ENCODE measurements around the gene R3HDM4. TPM values are rescaled to one million over a fixed set of nuclear protein-coding genes. Genes with fewer than 3 reads are reported as not detected.
"Not testable (repeated sequence)": the region's sequence is repeated elsewhere in the genome, so short reads cannot be mapped to it uniquely, and the experiment has no call there.

The R3HDM4 gene
- total and polyA plus RNA-seq, 4 donors: 31.6 to 139 (median 77.7) TPM

DNA sequence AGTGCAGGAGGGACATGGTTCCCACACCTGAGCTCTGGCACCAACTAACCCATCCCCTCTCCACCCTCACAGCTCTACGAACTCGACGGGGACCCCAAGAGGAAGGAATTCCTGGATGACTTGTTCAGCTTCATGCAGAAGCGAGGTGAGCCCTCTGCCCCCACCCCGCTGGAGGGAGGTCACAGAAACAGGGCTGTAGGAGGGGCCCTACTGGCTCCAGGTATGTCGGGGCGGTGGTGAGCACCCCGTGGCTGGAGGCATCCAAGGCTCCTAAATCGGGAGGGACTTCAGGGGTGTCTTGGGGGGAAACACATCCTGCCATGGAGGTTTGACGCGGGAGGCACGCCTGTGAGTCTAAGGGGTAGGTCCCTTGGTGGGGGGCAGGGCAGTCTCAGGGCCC, 47.0 kb upstream of the R3HDM4 start:
- ATAC-seq (ENCODE audit: insufficient read depth, low FRiP score): no peak
- TF ChIP-seq, protein P1, sequence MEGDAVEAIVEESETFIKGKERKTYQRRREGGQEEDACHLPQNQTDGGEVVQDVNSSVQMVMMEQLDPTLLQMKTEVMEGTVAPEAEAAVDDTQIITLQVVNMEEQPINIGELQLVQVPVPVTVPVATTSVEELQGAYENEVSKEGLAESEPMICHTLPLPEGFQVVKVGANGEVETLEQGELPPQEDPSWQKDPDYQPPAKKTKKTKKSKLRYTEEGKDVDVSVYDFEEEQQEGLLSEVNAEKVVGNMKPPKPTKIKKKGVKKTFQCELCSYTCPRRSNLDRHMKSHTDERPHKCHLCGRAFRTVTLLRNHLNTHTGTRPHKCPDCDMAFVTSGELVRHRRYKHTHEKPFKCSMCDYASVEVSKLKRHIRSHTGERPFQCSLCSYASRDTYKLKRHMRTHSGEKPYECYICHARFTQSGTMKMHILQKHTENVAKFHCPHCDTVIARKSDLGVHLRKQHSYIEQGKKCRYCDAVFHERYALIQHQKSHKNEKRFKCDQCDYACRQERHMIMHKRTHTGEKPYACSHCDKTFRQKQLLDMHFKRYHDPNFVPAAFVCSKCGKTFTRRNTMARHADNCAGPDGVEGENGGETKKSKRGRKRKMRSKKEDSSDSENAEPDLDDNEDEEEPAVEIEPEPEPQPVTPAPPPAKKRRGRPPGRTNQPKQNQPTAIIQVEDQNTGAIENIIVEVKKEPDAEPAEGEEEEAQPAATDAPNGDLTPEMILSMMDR (IDR thresholded peaks at IDR 0.05; ENCODE audit: control extremely low read depth, extremely low read depth): no peak
- peaks cover 0 to 32% (median 9%) of the 10 kb centered on the region in 5 donors for H3K4me1 ChIP-seq (ENCODE audit: control insufficient read depth in 5 of 5, insufficient read depth in 5 of 5, low read length in 5 of 5)
- no peak overlapping the region for H3K4me3 ChIP-seq
- peak in 1 of 3 donors; percentile 43 for DNase-seq
- H3K9ac ChIP-seq (ENCODE audit: insufficient read depth in 1 of 2, low read length in 2 of 2): no peak overlapping the region
- H3K27me3 ChIP-seq (ENCODE audit: control insufficient read depth in 3 of 3, insufficient read depth in 3 of 3, low read length in 2 of 3): no peaks in the 10 kb centered on the region
- no peak overlapping the region for H3K27ac ChIP-seq (ENCODE audit: low read depth in 1 of 2, low read length in 1 of 2)
- peaks cover 2 to 12% (median 9%) of the 10 kb centered on the region in 4 donors for H3K36me3 ChIP-seq (ENCODE audit: control insufficient read depth in 4 of 4, insufficient read depth in 4 of 4, low read length in 4 of 4)
- peaks cover 0 to under 1% (median 0%) of the 10 kb centered on the region in 4 donors for H3K9me3 ChIP-seq (ENCODE audit: control insufficient read depth in 4 of 4, insufficient read depth in 3 of 4, low read length in 3 of 4)
- WGBS, 2 donors: 62 to 69% methylated on average over 12 of the region's 12 CpGs

DNA sequence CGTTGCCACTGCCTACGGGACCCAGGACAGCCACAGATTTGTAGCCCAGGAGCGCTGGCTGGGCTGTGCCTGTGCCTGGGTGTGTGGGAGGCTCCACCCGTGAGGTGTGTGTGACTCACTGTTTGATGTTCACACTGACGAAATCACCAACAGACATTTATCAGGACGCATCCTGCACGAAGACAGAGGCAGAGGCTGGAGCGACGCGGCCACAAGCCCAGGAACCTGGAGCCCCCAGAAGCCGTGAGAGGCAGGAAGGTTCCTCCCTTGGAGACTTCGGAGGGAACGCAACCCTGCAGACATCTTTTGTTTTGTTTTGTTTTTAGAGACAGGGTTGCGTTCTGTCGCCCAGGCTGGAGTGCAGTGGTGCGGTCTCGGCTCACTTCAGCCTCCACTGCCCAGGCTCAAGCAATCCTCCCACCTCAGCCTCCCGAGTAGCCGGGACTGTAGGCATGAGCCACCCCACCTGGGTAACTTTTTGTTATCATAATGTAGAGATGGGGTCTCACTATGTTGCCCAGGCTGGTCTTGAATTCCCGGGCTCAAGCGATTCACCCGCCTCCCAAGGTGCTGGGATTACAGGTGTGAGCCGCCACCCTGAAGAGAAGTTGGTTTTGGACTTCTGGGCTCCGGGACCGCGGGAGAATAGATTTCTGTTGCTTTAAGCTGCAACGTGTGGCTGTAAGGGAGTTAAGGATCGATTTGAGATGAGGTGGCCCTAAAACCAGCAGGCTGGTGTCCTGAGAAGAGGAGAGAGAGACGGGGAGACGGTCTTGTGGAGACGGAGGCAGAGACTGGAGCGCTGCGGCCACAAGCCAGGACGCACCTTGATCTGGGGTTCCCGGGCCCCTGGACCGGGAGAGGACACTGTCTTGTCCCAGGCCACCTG, 46.2 kb upstream of the R3HDM4 start:
- Histone ChIP-seq H3K9me3 (ENCODE audit: control insufficient read depth in 4 of 4, insufficient read depth in 3 of 4, low read length in 3 of 4) (no peaks in the 10 kb centered on the region), H3K4me1 (ENCODE audit: control insufficient read depth in 5 of 5, insufficient read depth in 5 of 5, low read length in 5 of 5) (peaks cover 0 to 34% (median 9%) of the 10 kb centered on the region in 5 donors), H3K27ac (ENCODE audit: low read depth in 1 of 2, low read length in 1 of 2) (no peak overlapping the region), H3K27me3 (ENCODE audit: control insufficient read depth in 3 of 3, insufficient read depth in 3 of 3, low read length in 2 of 3) (no peaks in the 10 kb centered on the region), H3K4me3 (no peak overlapping the region), H3K9ac (ENCODE audit: insufficient read depth in 1 of 2, low read length in 2 of 2) (no peak overlapping the region), H3K36me3 (ENCODE audit: control insufficient read depth in 4 of 4, insufficient read depth in 4 of 4, low read length in 4 of 4) (peaks cover 0 to 5% (median 2%) of the 10 kb centered on the region in 4 donors)
- TF ChIP-seq, protein P1 (IDR thresholded peaks at IDR 0.05; ENCODE audit: control extremely low read depth, extremely low read depth): no peak
- WGBS, 2 donors: 86 to 89% methylated on average over 36 of the region's 36 CpGs
- DNase-seq: no peak
- ATAC-seq (ENCODE audit: insufficient read depth, low FRiP score): no peak

DNA sequence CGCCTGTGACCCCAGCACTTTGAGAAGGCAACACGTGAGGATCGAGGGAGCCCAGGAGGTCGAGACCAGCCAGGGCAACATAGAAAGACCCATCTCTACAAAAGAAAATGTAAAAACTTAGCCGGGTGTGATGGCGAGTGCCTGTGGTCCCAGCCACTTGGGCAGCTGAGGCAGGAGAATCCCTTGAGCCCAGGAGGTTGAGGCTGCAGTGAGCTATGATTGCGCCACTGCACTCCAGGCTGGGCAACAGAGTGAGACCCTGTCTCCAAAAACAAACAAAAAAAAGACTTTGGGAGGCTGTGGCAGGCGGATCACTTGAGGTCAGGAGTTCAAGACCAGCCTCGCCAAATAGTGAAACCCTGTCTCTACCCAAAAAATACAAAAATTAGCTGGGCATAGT, 44.6 kb upstream of the R3HDM4 start:
- peaks cover 0 to 48% (median 13%) of the 10 kb centered on the region in 5 donors for H3K4me1 ChIP-seq (ENCODE audit: control insufficient read depth in 5 of 5, insufficient read depth in 5 of 5, low read length in 5 of 5)
- not testable (repeated sequence) for H3K9me3 ChIP-seq (ENCODE audit: control insufficient read depth in 4 of 4, insufficient read depth in 3 of 4, low read length in 3 of 4); H3K27me3 ChIP-seq (ENCODE audit: control insufficient read depth in 3 of 3, insufficient read depth in 3 of 3, low read length in 2 of 3); H3K4me3 ChIP-seq; H3K27ac ChIP-seq (ENCODE audit: low read depth in 1 of 2, low read length in 1 of 2); H3K36me3 ChIP-seq (ENCODE audit: control insufficient read depth in 4 of 4, insufficient read depth in 4 of 4, low read length in 4 of 4); ATAC-seq (ENCODE audit: insufficient read depth, low FRiP score); DNase-seq; H3K9ac ChIP-seq (ENCODE audit: insufficient read depth in 1 of 2, low read length in 2 of 2)
- WGBS, 2 donors: 96% methylated on average over 9 of the region's 9 CpGs

DNA sequence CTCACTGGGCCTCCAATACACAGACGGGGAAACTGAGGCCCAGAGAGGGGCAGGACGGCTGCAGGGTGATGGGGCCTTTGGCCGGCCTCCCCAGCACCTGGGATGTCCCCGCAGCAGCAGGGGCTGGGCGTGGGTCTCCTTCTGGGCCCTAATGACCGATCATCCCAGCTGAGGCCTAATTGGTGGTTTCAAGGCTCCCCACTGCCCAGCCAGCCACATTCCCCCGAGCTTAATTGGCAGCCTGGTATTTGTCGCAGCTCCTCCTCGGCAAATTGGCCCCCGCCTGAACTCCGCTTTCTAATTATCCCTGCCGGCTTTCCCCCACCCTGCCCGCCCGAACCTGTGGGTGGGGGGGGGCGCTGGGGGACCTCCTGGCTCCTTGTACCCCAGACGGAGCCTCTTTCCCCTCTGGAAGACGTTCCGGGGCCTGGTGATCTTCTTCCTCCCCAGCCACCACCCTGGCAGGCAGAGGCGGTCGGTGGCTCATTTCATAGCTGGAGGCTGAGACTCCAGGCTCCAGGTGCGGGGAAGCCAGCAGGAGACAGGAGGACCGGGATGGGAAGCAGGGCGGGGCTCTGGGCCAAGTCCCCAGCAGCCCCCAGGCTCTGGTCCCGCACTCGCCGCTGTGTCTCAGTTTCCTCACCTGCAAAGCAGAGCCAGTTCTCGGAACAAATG, 43.9 kb upstream of the R3HDM4 start:
- Histone ChIP-seq H3K9me3 (ENCODE audit: control insufficient read depth in 4 of 4, insufficient read depth in 3 of 4, low read length in 3 of 4) (no peaks in the 10 kb centered on the region), H3K4me3 (no peak overlapping the region), H3K4me1 (ENCODE audit: control insufficient read depth in 5 of 5, insufficient read depth in 5 of 5, low read length in 5 of 5) (peaks cover 0 to 48% (median 13%) of the 10 kb centered on the region in 5 donors), H3K27me3 (ENCODE audit: control insufficient read depth in 3 of 3, insufficient read depth in 3 of 3, low read length in 2 of 3) (no peaks in the 10 kb centered on the region), H3K36me3 (ENCODE audit: control insufficient read depth in 4 of 4, insufficient read depth in 4 of 4, low read length in 4 of 4) (peaks cover 0 to 3% (median under 1%) of the 10 kb centered on the region in 4 donors), H3K9ac (ENCODE audit: insufficient read depth in 1 of 2, low read length in 2 of 2) (peak overlapping the region in 1 of 2 donors; percentile 25), H3K27ac (ENCODE audit: low read depth in 1 of 2, low read length in 1 of 2) (no peak overlapping the region)
- TF ChIP-seq, protein P1 (IDR thresholded peaks at IDR 0.05; ENCODE audit: control extremely low read depth, extremely low read depth): no peak
- ATAC-seq (ENCODE audit: insufficient read depth, low FRiP score): no peak
- WGBS, 2 donors: 68 to 75% methylated on average over 27 of the region's 27 CpGs
- DNase-seq: peak; percentile 69 to 78 (median 73)
